ENCODE measurements around the gene PLPPR4. TPM values are rescaled to one million over a fixed set of nuclear protein-coding genes. Genes with fewer than 3 reads are reported as not detected.

PLPPR4 gene
- total and polyA plus RNA-seq, 4 donors = 0.02 to 0.61 (median 0.19) TPM

DNA sequence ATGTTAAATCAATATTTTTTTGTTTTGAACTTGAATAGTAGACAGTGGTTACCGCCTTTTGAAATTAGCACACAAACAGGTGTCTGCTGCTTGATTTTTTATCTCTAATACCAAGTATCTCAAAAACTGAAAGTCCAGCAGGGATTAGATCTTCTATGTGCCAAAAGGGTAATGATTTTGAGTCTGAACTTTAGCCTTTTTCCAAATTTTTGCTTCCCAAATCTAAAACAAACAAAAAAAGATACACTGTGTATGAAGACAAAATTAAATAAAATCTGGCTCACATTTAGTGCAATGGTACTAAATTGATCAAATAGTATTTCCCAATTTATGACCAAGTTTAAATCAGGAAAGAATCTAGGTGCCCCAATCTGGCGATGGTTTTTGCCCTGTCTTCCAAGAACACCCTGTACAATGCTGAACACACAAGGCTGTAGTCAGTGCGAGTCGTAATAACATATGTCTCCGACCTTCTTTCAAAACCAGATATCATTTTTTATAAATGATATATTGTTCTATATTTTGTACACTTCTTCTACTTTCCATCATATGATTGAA is 40.5 kb downstream of the PLPPR4 start:
- no peak overlapping the region for H3K27ac ChIP-seq (ENCODE audit: low read depth in 1 of 2, low read length in 2 of 2)
- H3K4me3 ChIP-seq (ENCODE audit: low read depth in 1 of 3, low read length in 3 of 3) = no peak overlapping the region
- TF ChIP-seq FOXA2 (IDR thresholded peaks at IDR 0.05) = no peak
- peak; percentile 37 for TF ChIP-seq HNF4G (IDR thresholded peaks at IDR 0.05)
- TF ChIP-seq RXRA (IDR thresholded peaks at IDR 0.05) = peak; percentile 27 to 37
- TF ChIP-seq, protein P1, sequence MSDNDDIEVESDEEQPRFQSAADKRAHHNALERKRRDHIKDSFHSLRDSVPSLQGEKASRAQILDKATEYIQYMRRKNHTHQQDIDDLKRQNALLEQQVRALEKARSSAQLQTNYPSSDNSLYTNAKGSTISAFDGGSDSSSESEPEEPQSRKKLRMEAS (IDR thresholded peaks at IDR 0.05) = no peak
- no peak for TF ChIP-seq EGR1 (IDR thresholded peaks at IDR 0.05; ENCODE audit: low read depth in 2 of 2)
- peak in 1 of 2 donors; percentile 27 for TF ChIP-seq RAD21 (IDR thresholded peaks at IDR 0.05)
- TF ChIP-seq SP1 (IDR thresholded peaks at IDR 0.05) = peak; percentile 61
- TF ChIP-seq, protein P2, sequence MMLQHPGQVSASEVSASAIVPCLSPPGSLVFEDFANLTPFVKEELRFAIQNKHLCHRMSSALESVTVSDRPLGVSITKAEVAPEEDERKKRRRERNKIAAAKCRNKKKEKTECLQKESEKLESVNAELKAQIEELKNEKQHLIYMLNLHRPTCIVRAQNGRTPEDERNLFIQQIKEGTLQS (IDR thresholded peaks at IDR 0.05) = no peak
- TF ChIP-seq, protein P3, sequence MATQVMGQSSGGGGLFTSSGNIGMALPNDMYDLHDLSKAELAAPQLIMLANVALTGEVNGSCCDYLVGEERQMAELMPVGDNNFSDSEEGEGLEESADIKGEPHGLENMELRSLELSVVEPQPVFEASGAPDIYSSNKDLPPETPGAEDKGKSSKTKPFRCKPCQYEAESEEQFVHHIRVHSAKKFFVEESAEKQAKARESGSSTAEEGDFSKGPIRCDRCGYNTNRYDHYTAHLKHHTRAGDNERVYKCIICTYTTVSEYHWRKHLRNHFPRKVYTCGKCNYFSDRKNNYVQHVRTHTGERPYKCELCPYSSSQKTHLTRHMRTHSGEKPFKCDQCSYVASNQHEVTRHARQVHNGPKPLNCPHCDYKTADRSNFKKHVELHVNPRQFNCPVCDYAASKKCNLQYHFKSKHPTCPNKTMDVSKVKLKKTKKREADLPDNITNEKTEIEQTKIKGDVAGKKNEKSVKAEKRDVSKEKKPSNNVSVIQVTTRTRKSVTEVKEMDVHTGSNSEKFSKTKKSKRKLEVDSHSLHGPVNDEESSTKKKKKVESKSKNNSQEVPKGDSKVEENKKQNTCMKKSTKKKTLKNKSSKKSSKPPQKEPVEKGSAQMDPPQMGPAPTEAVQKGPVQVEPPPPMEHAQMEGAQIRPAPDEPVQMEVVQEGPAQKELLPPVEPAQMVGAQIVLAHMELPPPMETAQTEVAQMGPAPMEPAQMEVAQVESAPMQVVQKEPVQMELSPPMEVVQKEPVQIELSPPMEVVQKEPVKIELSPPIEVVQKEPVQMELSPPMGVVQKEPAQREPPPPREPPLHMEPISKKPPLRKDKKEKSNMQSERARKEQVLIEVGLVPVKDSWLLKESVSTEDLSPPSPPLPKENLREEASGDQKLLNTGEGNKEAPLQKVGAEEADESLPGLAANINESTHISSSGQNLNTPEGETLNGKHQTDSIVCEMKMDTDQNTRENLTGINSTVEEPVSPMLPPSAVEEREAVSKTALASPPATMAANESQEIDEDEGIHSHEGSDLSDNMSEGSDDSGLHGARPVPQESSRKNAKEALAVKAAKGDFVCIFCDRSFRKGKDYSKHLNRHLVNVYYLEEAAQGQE (IDR thresholded peaks at IDR 0.05) = no peak
- TF ChIP-seq, protein P4, sequence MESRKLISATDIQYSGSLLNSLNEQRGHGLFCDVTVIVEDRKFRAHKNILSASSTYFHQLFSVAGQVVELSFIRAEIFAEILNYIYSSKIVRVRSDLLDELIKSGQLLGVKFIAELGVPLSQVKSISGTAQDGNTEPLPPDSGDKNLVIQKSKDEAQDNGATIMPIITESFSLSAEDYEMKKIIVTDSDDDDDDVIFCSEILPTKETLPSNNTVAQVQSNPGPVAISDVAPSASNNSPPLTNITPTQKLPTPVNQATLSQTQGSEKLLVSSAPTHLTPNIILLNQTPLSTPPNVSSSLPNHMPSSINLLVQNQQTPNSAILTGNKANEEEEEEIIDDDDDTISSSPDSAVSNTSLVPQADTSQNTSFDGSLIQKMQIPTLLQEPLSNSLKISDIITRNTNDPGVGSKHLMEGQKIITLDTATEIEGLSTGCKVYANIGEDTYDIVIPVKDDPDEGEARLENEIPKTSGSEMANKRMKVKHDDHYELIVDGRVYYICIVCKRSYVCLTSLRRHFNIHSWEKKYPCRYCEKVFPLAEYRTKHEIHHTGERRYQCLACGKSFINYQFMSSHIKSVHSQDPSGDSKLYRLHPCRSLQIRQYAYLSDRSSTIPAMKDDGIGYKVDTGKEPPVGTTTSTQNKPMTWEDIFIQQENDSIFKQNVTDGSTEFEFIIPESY (IDR thresholded peaks at IDR 0.05) = no peak
- no peak for TF ChIP-seq JUND (IDR thresholded peaks at IDR 0.05)
- TF ChIP-seq NR2F2 (IDR thresholded peaks at IDR 0.05) = no peak
- no peak for TF ChIP-seq TAF1 (conservative IDR thresholded peaks at IDR 0.05)
- peak; percentile 31 for TF ChIP-seq YY1 (IDR thresholded peaks at IDR 0.05)
- TF ChIP-seq, protein P5, sequence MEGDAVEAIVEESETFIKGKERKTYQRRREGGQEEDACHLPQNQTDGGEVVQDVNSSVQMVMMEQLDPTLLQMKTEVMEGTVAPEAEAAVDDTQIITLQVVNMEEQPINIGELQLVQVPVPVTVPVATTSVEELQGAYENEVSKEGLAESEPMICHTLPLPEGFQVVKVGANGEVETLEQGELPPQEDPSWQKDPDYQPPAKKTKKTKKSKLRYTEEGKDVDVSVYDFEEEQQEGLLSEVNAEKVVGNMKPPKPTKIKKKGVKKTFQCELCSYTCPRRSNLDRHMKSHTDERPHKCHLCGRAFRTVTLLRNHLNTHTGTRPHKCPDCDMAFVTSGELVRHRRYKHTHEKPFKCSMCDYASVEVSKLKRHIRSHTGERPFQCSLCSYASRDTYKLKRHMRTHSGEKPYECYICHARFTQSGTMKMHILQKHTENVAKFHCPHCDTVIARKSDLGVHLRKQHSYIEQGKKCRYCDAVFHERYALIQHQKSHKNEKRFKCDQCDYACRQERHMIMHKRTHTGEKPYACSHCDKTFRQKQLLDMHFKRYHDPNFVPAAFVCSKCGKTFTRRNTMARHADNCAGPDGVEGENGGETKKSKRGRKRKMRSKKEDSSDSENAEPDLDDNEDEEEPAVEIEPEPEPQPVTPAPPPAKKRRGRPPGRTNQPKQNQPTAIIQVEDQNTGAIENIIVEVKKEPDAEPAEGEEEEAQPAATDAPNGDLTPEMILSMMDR (IDR thresholded peaks at IDR 0.05; ENCODE audit: low read depth, low read length, missing input control) = no peak
- TF ChIP-seq GABPA (IDR thresholded peaks at IDR 0.05 in 1 of 2, conservative IDR thresholded peaks at IDR 0.05 in 1 of 2) = no peak
- no peak for TF ChIP-seq FOXA1 (IDR thresholded peaks at IDR 0.05)
- peak; percentile 73 to 76 for TF ChIP-seq HNF4A (conservative IDR thresholded peaks at IDR 0.05)
- DNase-seq (ENCODE audit: low spot score) = no peak
- H3K9me3 ChIP-seq (ENCODE audit: control insufficient read depth in 4 of 4, low read length in 3 of 4) = no peaks in the 10 kb centered on the region
- no peak overlapping the region for H3K9ac ChIP-seq (ENCODE audit: low read depth in 1 of 2, low read length in 2 of 2)
- H3K36me3 ChIP-seq (ENCODE audit: control insufficient read depth in 4 of 4, insufficient read depth in 3 of 4, low read depth in 1 of 4, low read length in 3 of 4) = no peaks in the 10 kb centered on the region
- 37% methylated on average over 5 of the region's 5 CpGs for WGBS
- H3K27me3 ChIP-seq (ENCODE audit: control insufficient read depth in 4 of 4, insufficient read depth in 4 of 4, low read length in 3 of 4) = no peaks in the 10 kb centered on the region
- peaks cover 1 to 18% (median 6%) of the 10 kb centered on the region in 4 donors for H3K4me1 ChIP-seq (ENCODE audit: control insufficient read depth in 4 of 4, insufficient read depth in 4 of 4, low read length in 3 of 4)

Data from liver (tissue), 9 donors.